Heart left ventricle (tissue), 16 donors: Measurements from ENCODE around the gene INHBC. TPM values are rescaled to one million over a fixed set of nuclear protein-coding genes. Genes with fewer than 3 reads are reported as not detected.
"Not testable (repeated sequence)": the region's sequence is repeated elsewhere in the genome, so short reads cannot be mapped to it uniquely, and the experiment has no call there.

Experiments used
- ATAC-seq, 4 donors: fragments of 200-7000 bp; cut with Tn5 transposase; one replicate each; pipeline ENCODE4 v1.9.1; 2020 to 2022; ENCODE audit warnings: moderate library complexity in 4 of 4, mild to moderate bottlenecking in 3 of 4, moderate number of reproducible peaks in 1 of 4
- DNase-seq, 5 donors: peaks; one replicate each; pipeline ENCODE4 v3.0.0-alpha.2; 2020
- H3K27ac ChIP-seq, 12 donors: fragments of 200-600 bp; sonication (generic) in 4 of 12; one replicate each; pipeline versions ENCODE4 v1.5.0 to v1.8.0; 2016 to 2022; ENCODE audit warnings: mild to moderate bottlenecking in 2 of 12
- H3K27me3 ChIP-seq, 9 donors: fragments of 200-600 bp; sonication (generic) in 2 of 9; one replicate each; pipeline versions ENCODE4 v1.5.1 to v1.8.0; 2016 to 2022; ENCODE audit warnings: mild to moderate bottlenecking in 3 of 9
- H3K36me3 ChIP-seq, 9 donors: fragments of 200-600 bp; sonication (generic) in 2 of 9; one replicate each; pipeline versions ENCODE4 v1.5.0 to v1.8.0; 2018 to 2022; ENCODE audit warnings: mild to moderate bottlenecking in 2 of 9
- H3K4me1 ChIP-seq, 12 donors: fragments of 200-600 bp; sonication (generic) in 4 of 12; one replicate each; pipeline versions ENCODE4 v1.5.0 to v1.8.0; 2016 to 2022; ENCODE audit warnings: mild to moderate bottlenecking in 3 of 12
- H3K4me3 ChIP-seq, 12 donors: fragments of 200-600 bp; sonication (generic) in 4 of 12; one replicate each; pipeline versions ENCODE4 v1.5.0 to v1.8.0; 2017 to 2022; ENCODE audit warnings: mild to moderate bottlenecking in 9 of 12, moderate library complexity in 4 of 12
- H3K9me3 ChIP-seq, 12 donors: fragments of 200-600 bp; sonication (generic) in 4 of 12; one replicate each; pipeline versions ENCODE4 v1.5.0 to v1.8.0; 2016 to 2022; ENCODE audit warnings: mild to moderate bottlenecking in 1 of 12
- POLR2A ChIP-seq, 2 donors: fragments of 450-650 bp; IDR thresholded peaks; one replicate each; pipeline ENCODE4 v1.6.1; 2017; ENCODE audit warnings: antibody characterized with exemption in 2 of 2, mild to moderate bottlenecking in 2 of 2, moderate library complexity in 2 of 2
- WGBS, 4 donors: extraction: QIAGEN DNeasy Blood & Tissue Kit in 2 of 4; methylation state at CpG; one replicate each; pipeline versions ENCODE4 v1.1.5 to v1.1.7; 2013 to 2018; 5-methylcytosine and 5-hydroxymethylcytosine counted together
- intact Hi-C, 10 donors: fragments of 100-400 bp; cut with DNase I; formaldehyde crosslinking; loops; one replicate each; pipeline versions ENCODE4 v1.11.1 to v1.14.2; 2022
- polyA plus RNA-seq, 2 donors: library from polyadenylated mRNA; stranded (reverse); fragments of 200-250 nt; gene quantifications; one replicate each; pipeline ENCODE4 v1.2.3, GENCODE V29; 2013
- total RNA-seq, 9 donors: library from RNA; depleted of rRNA in 2 of 9; stranded (reverse); fragments of >200 nt in 2 of 9; fragmentation: NEBNext Ultra II Directional in 3 of 9; extraction: Animal tissue kit (Norgen Biotek cat#: 25700) in 3 of 9; gene quantifications; one replicate each; pipeline versions ENCODE4 v1.1.0 to v1.2.4, GENCODE V29; 2016 to 2023
- TF ChIP-seq, protein P1 (sequence below), 12 donors: fragments of 200-600 bp; sonication (generic) in 4 of 12; IDR thresholded peaks; one replicate each; pipeline versions ENCODE4 v1.5.0 to v1.8.0; 2018 to 2022; ENCODE audit warnings: antibody characterized with exemption in 12 of 12, mild to moderate bottlenecking in 5 of 12
- donor health status: ischemic (EF 13 %, LVEDD 7.1; RV severe dilation, severe dysfunction).
- donor health status: healthy with polysubstance abuse.
- donor health status: DM: no; HTN: yes; CAD: no.
- donor health status: DM: no; HTN: no; CAD: no.
- donor health status: ischemic (EF 25% LVEDD 6.9; RV normal size, moderate dysfunction).
- donor health status: ischemic (EF 25% LVEDD 5.7; RV mildly dilated, moderate dysfunction).
- donor health status: healthy.
- donor health status: DM: yes; HTN: yes; CAD: no.
- donor health status: ischemic (EF 35%, LVEDD 5.7; RV mildly dilated, moderate dysfunction).
- donor health status: nonischemic (EF 11% LVEDD 7.7; RV severe dilation, severe dysfunction).
- donor health status: DM: yes; HTN: yes; CAD: no.
- donor health status: PGD.
- donor health status: ischemic (EF 29% LVEDD 5.4; RV normal size, mild dysfunction).
- donor health status: nonischemic (EF 23%, LVEDD 6.1; RV moderate dilation, normal function).

INHBC gene
- total and polyA plus RNA-seq, 11 donors: 0.03 to 0.27 TPM; not detected in 9

GRCh38 chr12:57433370-57433769, 1.2 kb upstream of the INHBC start:
- Histone ChIP-seq H3K9me3 (no peaks in the 10 kb centered on the region), H3K27ac (no peak overlapping the region), H3K27me3 (no peaks in the 10 kb centered on the region), H3K36me3 (no peaks in the 10 kb centered on the region), H3K4me1 (peaks cover 0 to 23% (median 11%) of the 10 kb centered on the region in 12 donors), H3K4me3 (no peak overlapping the region)
- WGBS, 4 donors: 77 to 93% (median 78%) methylated on average over 3 of the region's 3 CpGs
- intact Hi-C loops: no loop called here
- no peak for DNase-seq
- TF ChIP-seq, protein P1, sequence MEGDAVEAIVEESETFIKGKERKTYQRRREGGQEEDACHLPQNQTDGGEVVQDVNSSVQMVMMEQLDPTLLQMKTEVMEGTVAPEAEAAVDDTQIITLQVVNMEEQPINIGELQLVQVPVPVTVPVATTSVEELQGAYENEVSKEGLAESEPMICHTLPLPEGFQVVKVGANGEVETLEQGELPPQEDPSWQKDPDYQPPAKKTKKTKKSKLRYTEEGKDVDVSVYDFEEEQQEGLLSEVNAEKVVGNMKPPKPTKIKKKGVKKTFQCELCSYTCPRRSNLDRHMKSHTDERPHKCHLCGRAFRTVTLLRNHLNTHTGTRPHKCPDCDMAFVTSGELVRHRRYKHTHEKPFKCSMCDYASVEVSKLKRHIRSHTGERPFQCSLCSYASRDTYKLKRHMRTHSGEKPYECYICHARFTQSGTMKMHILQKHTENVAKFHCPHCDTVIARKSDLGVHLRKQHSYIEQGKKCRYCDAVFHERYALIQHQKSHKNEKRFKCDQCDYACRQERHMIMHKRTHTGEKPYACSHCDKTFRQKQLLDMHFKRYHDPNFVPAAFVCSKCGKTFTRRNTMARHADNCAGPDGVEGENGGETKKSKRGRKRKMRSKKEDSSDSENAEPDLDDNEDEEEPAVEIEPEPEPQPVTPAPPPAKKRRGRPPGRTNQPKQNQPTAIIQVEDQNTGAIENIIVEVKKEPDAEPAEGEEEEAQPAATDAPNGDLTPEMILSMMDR (IDR thresholded peaks at IDR 0.05): no peak
- no peak for TF ChIP-seq POLR2A (IDR thresholded peaks at IDR 0.05)
- ATAC-seq: no peak

DNA sequence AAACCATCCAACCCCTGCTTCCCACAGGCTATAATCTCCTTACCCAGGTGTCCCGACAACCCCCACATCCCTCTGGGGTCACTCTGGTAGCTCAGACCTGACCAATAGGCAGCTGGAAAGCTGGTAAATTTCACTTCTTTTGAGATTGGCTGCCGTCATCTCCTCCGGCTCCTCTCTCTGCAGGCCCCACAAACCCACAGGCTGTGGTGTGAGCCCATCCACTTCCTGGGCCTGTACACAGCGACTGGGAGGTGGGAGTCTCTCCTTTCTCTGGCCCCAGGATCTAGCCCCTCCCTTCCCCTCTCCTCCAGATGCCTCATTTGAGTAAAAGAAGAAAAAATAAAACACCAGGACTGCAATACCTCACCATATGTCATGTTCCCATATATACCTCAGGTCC, 709 bp downstream of the INHBC start:
- no peaks in the 10 kb centered on the region for H3K9me3 ChIP-seq
- ATAC-seq (no peak), DNase-seq (no peak)
- intact Hi-C loops: no loop called here
- no peak for TF ChIP-seq POLR2A (IDR thresholded peaks at IDR 0.05)
- TF ChIP-seq, protein P1 (IDR thresholded peaks at IDR 0.05): no peak
- H3K36me3 ChIP-seq: no peaks in the 10 kb centered on the region
- peaks cover 0 to 7% (median 4%) of the 10 kb centered on the region in 12 donors for H3K4me1 ChIP-seq
- H3K4me3 ChIP-seq: no peak overlapping the region
- H3K27ac ChIP-seq: no peak overlapping the region
- 60 to 67% (median 65%) methylated on average over 4 of the region's 4 CpGs for WGBS, 4 donors
- H3K27me3 ChIP-seq: no peaks in the 10 kb centered on the region

DNA sequence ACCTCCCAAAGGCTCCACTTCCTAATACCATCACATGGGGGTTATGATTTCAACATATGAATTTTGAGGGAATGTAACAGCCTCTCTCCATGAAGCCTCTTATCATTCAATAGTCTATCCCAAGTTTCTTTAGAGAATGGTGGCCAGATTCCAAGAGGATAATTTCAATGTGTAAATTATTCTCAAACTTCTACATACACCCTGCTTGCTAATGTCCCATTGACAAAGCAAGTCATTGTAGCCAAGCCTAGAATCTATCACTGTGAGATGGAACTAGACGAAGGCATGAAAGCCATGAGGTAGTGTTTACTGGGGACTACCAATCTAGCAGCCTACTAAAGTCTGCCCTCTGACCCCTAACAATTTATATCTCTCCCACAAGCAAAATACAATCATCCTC, 3.8 kb downstream of the INHBC start:
- DNase-seq: no peak
- 89 to 95% (median 91%) methylated on average over 1 of the region's 1 CpG for whole genome bisulfite sequencing, 4 donors
- H3K9me3 ChIP-seq: peaks cover 0 to 11% (median 0%) of the 10 kb centered on the region in 12 donors
- no peak overlapping the region for H3K27ac ChIP-seq
- no peaks in the 10 kb centered on the region for H3K4me1 ChIP-seq
- intact Hi-C loops: no loop called here
- H3K27me3 ChIP-seq: no peaks in the 10 kb centered on the region
- H3K4me3 ChIP-seq: no peak overlapping the region
- no peaks in the 10 kb centered on the region for H3K36me3 ChIP-seq
- ATAC-seq: no peak
- TF ChIP-seq POLR2A (IDR thresholded peaks at IDR 0.05): no peak
- TF ChIP-seq, protein P1 (IDR thresholded peaks at IDR 0.05): no peak

DNA sequence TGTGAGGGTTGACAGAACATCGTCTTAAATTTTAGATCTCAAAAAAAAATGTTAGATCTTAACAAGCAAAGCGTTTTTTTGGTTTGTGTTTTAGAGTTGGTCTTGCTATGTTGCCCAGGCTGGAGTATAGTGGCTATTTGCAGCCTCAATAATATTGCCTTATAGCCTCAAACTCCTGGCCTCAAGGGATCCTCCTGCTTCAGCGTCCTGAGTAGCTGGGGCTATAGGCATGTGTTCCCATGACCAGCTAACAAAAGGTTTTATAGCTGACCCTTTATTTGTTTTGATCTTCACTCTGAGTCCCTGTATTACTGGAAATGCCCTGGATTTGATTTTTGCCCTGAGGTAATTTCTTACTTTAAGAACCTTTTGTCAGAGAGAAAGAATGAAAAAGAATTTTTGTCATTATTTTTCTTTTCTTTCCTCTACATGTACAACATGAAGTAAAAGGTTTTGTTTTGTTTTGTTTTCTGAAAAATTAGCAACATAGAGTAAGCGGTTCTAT, 5.2 kb downstream of the INHBC start:
- Histone ChIP-seq H3K27me3 (no peaks in the 10 kb centered on the region), H3K27ac (no peak overlapping the region), H3K9me3 (peaks cover 0 to 11% (median 0%) of the 10 kb centered on the region in 12 donors), H3K4me1 (no peaks in the 10 kb centered on the region), H3K36me3 (no peaks in the 10 kb centered on the region), H3K4me3 (no peak overlapping the region)
- no peak for ATAC-seq
- intact Hi-C loops: no loop called here
- 75 to 86% (median 79%) methylated on average over 4 of the region's 4 CpGs for WGBS, 4 donors
- DNase-seq: no peak
- TF ChIP-seq POLR2A (IDR thresholded peaks at IDR 0.05): no peak
- TF ChIP-seq, protein P1 (IDR thresholded peaks at IDR 0.05): no peak

DNA sequence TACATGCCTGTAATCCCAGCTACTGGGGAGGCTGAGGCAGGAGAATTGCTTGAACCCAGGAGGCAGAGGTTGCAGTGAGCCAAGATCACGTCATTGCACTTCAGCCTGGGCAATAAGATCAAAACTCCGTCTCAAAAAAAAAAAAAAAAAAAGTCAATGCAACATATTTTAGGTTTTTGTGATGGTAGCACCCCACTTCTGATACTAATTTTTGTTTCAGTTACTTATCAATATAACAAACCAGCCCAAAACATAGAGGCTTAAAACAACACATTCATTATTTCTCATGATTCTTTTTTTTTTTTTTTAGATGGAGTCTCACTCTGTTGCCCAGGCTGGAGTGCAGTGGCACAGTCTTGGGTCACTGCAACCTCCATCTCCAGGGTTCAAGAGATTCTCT, 6.8 kb downstream of the INHBC start:
- intact Hi-C loops, H3K27me3 ChIP-seq, DNase-seq, H3K36me3 ChIP-seq, H3K4me3 ChIP-seq, ATAC-seq, H3K27ac ChIP-seq, H3K4me1 ChIP-seq: not testable (repeated sequence)
- 81 to 89% (median 86%) methylated on average over 2 of the region's 2 CpGs for WGBS, 4 donors
- peaks cover 0 to 11% (median 0%) of the 10 kb centered on the region in 12 donors for H3K9me3 ChIP-seq
